ENCODE data around the gene ITGA5. TPM values are rescaled to one million over a fixed set of nuclear protein-coding genes. Genes with fewer than 3 reads are reported as not detected.

The ITGA5 gene
- total and polyA plus RNA-seq, 2 experiments from 2014 or later: 7.3 to 23.7 TPM

GRCh38 chr12:54385251-54385914, 33.7 kb downstream of the ITGA5 start (continued):
- TF ChIP-seq EZH2 (IDR thresholded peaks at IDR 0.05; ENCODE audit: low read depth, unreplicated experiment) (no peak), POLR2AphosphoS5 (IDR thresholded peaks at IDR 0.05; ENCODE audit: low read depth) (no peak)
- TF ChIP-seq, protein P1, sequence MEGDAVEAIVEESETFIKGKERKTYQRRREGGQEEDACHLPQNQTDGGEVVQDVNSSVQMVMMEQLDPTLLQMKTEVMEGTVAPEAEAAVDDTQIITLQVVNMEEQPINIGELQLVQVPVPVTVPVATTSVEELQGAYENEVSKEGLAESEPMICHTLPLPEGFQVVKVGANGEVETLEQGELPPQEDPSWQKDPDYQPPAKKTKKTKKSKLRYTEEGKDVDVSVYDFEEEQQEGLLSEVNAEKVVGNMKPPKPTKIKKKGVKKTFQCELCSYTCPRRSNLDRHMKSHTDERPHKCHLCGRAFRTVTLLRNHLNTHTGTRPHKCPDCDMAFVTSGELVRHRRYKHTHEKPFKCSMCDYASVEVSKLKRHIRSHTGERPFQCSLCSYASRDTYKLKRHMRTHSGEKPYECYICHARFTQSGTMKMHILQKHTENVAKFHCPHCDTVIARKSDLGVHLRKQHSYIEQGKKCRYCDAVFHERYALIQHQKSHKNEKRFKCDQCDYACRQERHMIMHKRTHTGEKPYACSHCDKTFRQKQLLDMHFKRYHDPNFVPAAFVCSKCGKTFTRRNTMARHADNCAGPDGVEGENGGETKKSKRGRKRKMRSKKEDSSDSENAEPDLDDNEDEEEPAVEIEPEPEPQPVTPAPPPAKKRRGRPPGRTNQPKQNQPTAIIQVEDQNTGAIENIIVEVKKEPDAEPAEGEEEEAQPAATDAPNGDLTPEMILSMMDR (conservative IDR thresholded peaks at IDR 0.05; ENCODE audit: low read depth in 2 of 2): no peak
- TF ChIP-seq, protein P2, sequence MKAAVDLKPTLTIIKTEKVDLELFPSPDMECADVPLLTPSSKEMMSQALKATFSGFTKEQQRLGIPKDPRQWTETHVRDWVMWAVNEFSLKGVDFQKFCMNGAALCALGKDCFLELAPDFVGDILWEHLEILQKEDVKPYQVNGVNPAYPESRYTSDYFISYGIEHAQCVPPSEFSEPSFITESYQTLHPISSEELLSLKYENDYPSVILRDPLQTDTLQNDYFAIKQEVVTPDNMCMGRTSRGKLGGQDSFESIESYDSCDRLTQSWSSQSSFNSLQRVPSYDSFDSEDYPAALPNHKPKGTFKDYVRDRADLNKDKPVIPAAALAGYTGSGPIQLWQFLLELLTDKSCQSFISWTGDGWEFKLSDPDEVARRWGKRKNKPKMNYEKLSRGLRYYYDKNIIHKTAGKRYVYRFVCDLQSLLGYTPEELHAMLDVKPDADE (IDR thresholded peaks at IDR 0.05): no peak

GRCh38 chr12:54384591-54385041, 34.5 kb downstream of the ITGA5 start, which contains the start of gene ZNF385A:
Gene ZNF385A (minus strand): TSS chr12:54384733. CDS start chr12:54384514, 219 bp downstream.
- Histone ChIP-seq H3K27ac (ENCODE audit: low read depth) (no peak within 1 kb of the TSS), H3K4me2 (peak within 1 kb of the TSS; percentile 97), H3K79me2 (replicated peaks; ENCODE audit: insufficient read depth) (no peaks in the 10 kb centered on the region), H2AFZ (no peak within 1 kb of the TSS), H3K36me3 (ENCODE audit: insufficient read depth) (peaks cover 5% of the 10 kb centered on the region; the same call in 1 of the 2 replicates), H3K4me1 (ENCODE audit: insufficient read depth) (peaks cover 58% of the 10 kb centered on the region), H3F3A (replicated peaks; ENCODE audit: low read depth) (peaks cover 15% of the 10 kb centered on the region; the same call in 1 of the 2 replicates), H4K20me1 (replicated peaks; ENCODE audit: insufficient read depth) (no peaks in the 10 kb centered on the region; the same call in 1 of the 2 replicates), H3K27me3 (ENCODE audit: insufficient read depth) (0 out of 2 replicates have a peak, but pooled peaks cover 2% of the 10 kb centered on the region), H3K9me2 (ENCODE audit: insufficient read depth) (no peaks in the 10 kb centered on the region), H3K4me3 (peak within 1 kb of the TSS; percentile 47; the same call in 1 of the 2 replicates)
- TF ChIP-seq ZNF462 (CRISPR knock-in tag; IDR thresholded peaks at IDR 0.05): no peak
- Mint-ChIP-seq H3K4me3 (peak within 1 kb of the TSS; percentile 41), H3K9me3 (no peaks in the 10 kb centered on the region), H3K4me1 (peaks cover 60% of the 10 kb centered on the region), H3K27ac (no peak within 1 kb of the TSS; the same call in 1 of the 2 replicates), H3K27me3 (ENCODE audit: insufficient read depth, low read depth, poor library complexity) (peaks cover 15% of the 10 kb centered on the region), H3K36me3 (ENCODE audit: low read depth) (peaks cover 9% of the 10 kb centered on the region; the same call in 2 of the 3 replicates)
- DNase-seq (ENCODE audit: low spot score) (no peak), ATAC-seq (peak; percentile 7)
